ENCODE results near the gene BICD1. TPM values are rescaled to one million over a fixed set of nuclear protein-coding genes. Genes with fewer than 3 reads are reported as not detected.

The BICD1 gene
- total and polyA plus RNA-seq, 2 donors (not counting 1 experiment from before 2014, with no cell fraction given) = 15.2 to 93.5 TPM

GRCh38 chr12:32229971-32230612 is 123.4 kb downstream of the BICD1 start:
- peaks cover 5% of the 10 kb centered on the region for H3K79me2 ChIP-seq (ENCODE audit: control insufficient read depth, insufficient read depth, low read length)
- no peaks in the 10 kb centered on the region for H3K27me3 Mint-ChIP-seq

More at GRCh38 chr12:32229971-32230612, 123.4 kb downstream of the BICD1 start:
- Histone ChIP-seq H3K27ac (ENCODE audit: low read length in 2 of 2) (no peak overlapping the region), H3K4me3 (ENCODE audit: control extremely low read depth in 1 of 5, extremely low read depth in 1 of 5, insufficient read depth in 1 of 5, low read depth in 2 of 5, low read length in 4 of 5) (no peak overlapping the region), H2AFZ (ENCODE audit: insufficient read depth, low read depth, low read length, poor library complexity, severe bottlenecking) (no peak overlapping the region), H3K4me1 (ENCODE audit: control insufficient read depth in 2 of 2, insufficient read depth in 2 of 2, low read length in 2 of 2) (peaks cover 0 to 5% of the 10 kb centered on the region in 2 donors), H4K20me1 (ENCODE audit: control insufficient read depth, insufficient read depth, low read length, poor library complexity, severe bottlenecking) (no peaks in the 10 kb centered on the region), H3K9ac (ENCODE audit: low read length) (no peak overlapping the region), H3K27me3 (replicated peaks in 1 of 4; ENCODE audit: control extremely low read depth in 1 of 4, control insufficient read depth in 3 of 4, insufficient read depth in 4 of 4, low read length in 3 of 4) (no peaks in the 10 kb centered on the region), H3K36me3 (replicated peaks in 1 of 2; ENCODE audit: control extremely low read depth in 1 of 2, control insufficient read depth in 1 of 2, extremely low read depth in 1 of 2, insufficient read depth in 2 of 2, low read length in 1 of 2) (peaks cover 0 to 2% of the 10 kb centered on the region in 2 experiments), H3K9me3 (ENCODE audit: control extremely low read depth in 1 of 3, control insufficient read depth in 2 of 3, insufficient read depth in 1 of 3, low read length in 2 of 3) (no peaks in the 10 kb centered on the region), H3K4me2 (replicated peaks; ENCODE audit: low read depth, low read length, poor library complexity, severe bottlenecking) (no peak overlapping the region)
- TF ChIP-seq EZH2 (IDR thresholded peaks at IDR 0.05; ENCODE audit: borderline replicate concordance, insufficient read depth, low read depth, low read length, poor library complexity, severe bottlenecking) = no peak
- TF ChIP-seq CTCF (IDR thresholded peaks at IDR 0.05) = no peak
- no peak overlapping the region for H3K27ac Mint-ChIP-seq
- no peaks in the 10 kb centered on the region for H3K9me3 Mint-ChIP-seq (ENCODE audit: insufficient read depth)
- CTCF ChIA-PET = no interaction called here
- no peaks in the 10 kb centered on the region for H3K4me1 Mint-ChIP-seq
- ATAC-seq (ENCODE audit: low read depth) = no peak
- POLR2A ChIA-PET = interaction anchor here (0.5 kb wide), 1 partner anchor 274 kb away, joined by 4 read pairs; no protein-coding TSS in a partner anchor
- intact Hi-C loops (cut with micrococcal nuclease) = no loop called here
- no peak overlapping the region for H3K4me3 Mint-ChIP-seq
- 97% methylated on average over 3 of the region's 4 CpGs for WGBS (ENCODE audit: insufficient coverage)
- no peak for DNase-seq
